ENCODE data around the gene ITPR1. TPM values are rescaled to one million over a fixed set of nuclear protein-coding genes. Genes with fewer than 3 reads are reported as not detected.

ITPR1 gene
- polyA plus RNA-seq (2011; rRNA removed) (9.6 and 10.7 TPM in 2 replicates), polyA plus RNA-seq (2017; fragmentation: RNase III; extraction: RNeasy Plus Mini Kit Qiagen cat#74134 plus additional on column Dnase treatment) (2.8 to 3.8 TPM (median 3.2 TPM) in 3 replicates), polyA minus RNA-seq (2011; rRNA and poly(A)+ RNA removed) (23.0 and 26.8 TPM in 2 replicates)
- 1.7 and 1.8 TPM in 2 replicates for polyA plus RNA-seq (2012; cell fraction: cytosol; rRNA removed)
- 2.6 and 4.8 TPM in 2 replicates for polyA plus RNA-seq (2012; cell fraction: nucleus; rRNA removed)

- FAIRE-seq (no peak), ATAC-seq (peak; percentile 94 to 96), DNase-seq (ENCODE audit: low read depth in 1 of 2, low spot score in 1 of 2) (peak; percentile 94 to 98)
- no peaks in the 10 kb centered on the region for H3K9me3 ChIP-seq
- H3K27ac ChIP-seq: peak within 1 kb of the TSS; percentile 73 to 90
- 0% methylated on average over 29 of the region's 47 CpGs for WGBS (ENCODE audit: missing lambda C conversion rate)
- POLR2A ChIA-PET: interaction anchor here (0.6 to 3.2 kb wide), 31 partner anchors 9 to 694 kb away, joined by 3 to 52 read pairs (median 4); partner anchors contain the start of genes BHLHE40, EDEM1 and SUMF1
- CTCF ChIA-PET: interaction anchor here (0.6 to 2.6 kb wide), 9 partner anchors 14 to 565 kb away, joined by 3 to 14 read pairs (median 3); no protein-coding TSS in a partner anchor
- H3K4me1 ChIP-seq: peaks cover 9% of the 10 kb centered on the region; the same call in 1 of the 3 replicates
- H3K4me3 ChIP-seq: peak within 1 kb of the TSS; percentile 71
- H3K4me2 ChIP-seq: peak within 1 kb of the TSS; percentile 96
- TF ChIP-seq ATOH8 (CRISPR knock-in tag; IDR thresholded peaks at IDR 0.05; ENCODE audit: low read depth) (no peak; the same call in 1 of the 2 replicates), MAZ (IDR thresholded peaks at IDR 0.05; ENCODE audit: borderline replicate concordance, low read depth, low read length) (peak; percentile 82; the same call in 1 of the 2 replicates), CBX2 (IDR thresholded peaks at IDR 0.05; ENCODE audit: borderline replicate concordance, low read depth) (no peak), E2F6 (IDR thresholded peaks at IDR 0.05; ENCODE audit: borderline replicate concordance, low read depth) (peak; percentile 71; the same call in 1 of the 2 replicates), PBX3 (IDR thresholded peaks at IDR 0.05) (0 out of 2 replicates have a peak, but pooled peaks have one; percentile 31), ESRRA (IDR thresholded peaks at IDR 0.05; ENCODE audit: borderline replicate concordance, low read length) (no peak), RCOR1 (IDR thresholded peaks at IDR 0.05; ENCODE audit: low read depth, low read length) (no peak), NFE2L2 (conservative IDR thresholded peaks at IDR 0.05; ENCODE audit: low read length) (no peak), BCL3 (IDR thresholded peaks at IDR 0.05) (peak; percentile 92), FOSL2 (IDR thresholded peaks at IDR 0.05) (no peak), FOSL2 (CRISPR knock-in tag; IDR thresholded peaks at IDR 0.05) (no peak), POLR2A (IDR thresholded peaks at IDR 0.05; ENCODE audit: low read length) (peak; percentile 98), JUNB (IDR thresholded peaks at IDR 0.05) (no peak), FOSB (CRISPR knock-in tag; IDR thresholded peaks at IDR 0.05) (0 out of 2 replicates have a peak, but pooled peaks have one; percentile 39), BHLHE40 (IDR thresholded peaks at IDR 0.05; ENCODE audit: low read depth, low read length) (0 out of 2 replicates have a peak, but pooled peaks have one; percentile 17), CHD2 (IDR thresholded peaks at IDR 0.05; ENCODE audit: low read length, partially characterized antibody) (no peak), HEYL (CRISPR knock-in tag; IDR thresholded peaks at IDR 0.05) (no peak), EHMT2 (IDR thresholded peaks at IDR 0.05; ENCODE audit: low read depth) (no peak), NPAS2 (CRISPR knock-in tag; IDR thresholded peaks at IDR 0.05; ENCODE audit: borderline replicate concordance) (no peak), MYC (IDR thresholded peaks at IDR 0.05; ENCODE audit: borderline replicate concordance, low read length) (peak; percentile 94), ZSCAN20 (CRISPR knock-in tag; IDR thresholded peaks at IDR 0.05) (no peak), RARB (CRISPR knock-in tag; IDR thresholded peaks at IDR 0.05) (no peak), PHF8 (IDR thresholded peaks at IDR 0.05; ENCODE audit: borderline replicate concordance, low read depth) (peak; percentile 26; the same call in 1 of the 2 replicates), MAX (IDR thresholded peaks at IDR 0.05) (peak; percentile 91), JUN (IDR thresholded peaks at IDR 0.05) (peak; percentile 58 to 84; a peak in 4 of 5 replicates), TP53 (CRISPR knock-in tag; IDR thresholded peaks at IDR 0.05) (no peak), REST (IDR thresholded peaks at IDR 0.05) (no peak), SREBF2 (IDR thresholded peaks at IDR 0.05) (no peak), CBX8 (IDR thresholded peaks at IDR 0.05) (no peak), ZNF302 (CRISPR knock-in tag; IDR thresholded peaks at IDR 0.05) (no peak), NR3C1 (IDR thresholded peaks at IDR 0.05) (no peak), HOXA7 (CRISPR knock-in tag; IDR thresholded peaks at IDR 0.05) (no peak)
These were observed at the start of gene ITPR1 for GRCh38 chr3:4493014-4493940. TSS of gene ITPR1 (plus strand) at chr3:4493348. CDS start at chr3:4516492, 23,144 bp downstream.
